Measurements from ENCODE around the gene SH3PXD2A. TPM values are rescaled to one million over a fixed set of nuclear protein-coding genes. Genes with fewer than 3 reads are reported as not detected.
"Not testable (repeated sequence)": the region's sequence is repeated elsewhere in the genome, so short reads cannot be mapped to it uniquely, and the experiment has no call there.

The SH3PXD2A gene
- total RNA-seq, 1 donor from 2014 or later, result 67.3 TPM

DNA sequence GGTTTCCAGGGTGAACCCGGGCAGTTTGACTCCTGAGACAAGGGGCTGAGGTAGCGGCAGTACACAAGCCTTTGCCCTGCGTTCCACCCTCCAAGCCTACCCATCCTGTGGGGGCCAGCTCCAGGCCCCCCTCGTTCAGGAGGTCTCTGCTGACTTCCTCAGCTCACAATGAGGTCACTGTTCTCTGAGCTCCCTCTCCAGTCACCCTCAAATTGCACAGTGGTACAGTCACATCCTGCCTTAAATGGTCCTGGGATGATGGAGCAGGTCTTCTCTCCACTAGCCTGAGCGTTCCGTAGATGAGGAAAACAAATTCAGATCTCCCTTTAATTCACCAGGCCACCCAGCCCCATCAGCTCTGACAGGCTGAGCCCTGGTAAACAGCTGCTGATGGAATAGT lies 90.2 kb downstream of the SH3PXD2A start:
- no peak for DNase-seq

DNA sequence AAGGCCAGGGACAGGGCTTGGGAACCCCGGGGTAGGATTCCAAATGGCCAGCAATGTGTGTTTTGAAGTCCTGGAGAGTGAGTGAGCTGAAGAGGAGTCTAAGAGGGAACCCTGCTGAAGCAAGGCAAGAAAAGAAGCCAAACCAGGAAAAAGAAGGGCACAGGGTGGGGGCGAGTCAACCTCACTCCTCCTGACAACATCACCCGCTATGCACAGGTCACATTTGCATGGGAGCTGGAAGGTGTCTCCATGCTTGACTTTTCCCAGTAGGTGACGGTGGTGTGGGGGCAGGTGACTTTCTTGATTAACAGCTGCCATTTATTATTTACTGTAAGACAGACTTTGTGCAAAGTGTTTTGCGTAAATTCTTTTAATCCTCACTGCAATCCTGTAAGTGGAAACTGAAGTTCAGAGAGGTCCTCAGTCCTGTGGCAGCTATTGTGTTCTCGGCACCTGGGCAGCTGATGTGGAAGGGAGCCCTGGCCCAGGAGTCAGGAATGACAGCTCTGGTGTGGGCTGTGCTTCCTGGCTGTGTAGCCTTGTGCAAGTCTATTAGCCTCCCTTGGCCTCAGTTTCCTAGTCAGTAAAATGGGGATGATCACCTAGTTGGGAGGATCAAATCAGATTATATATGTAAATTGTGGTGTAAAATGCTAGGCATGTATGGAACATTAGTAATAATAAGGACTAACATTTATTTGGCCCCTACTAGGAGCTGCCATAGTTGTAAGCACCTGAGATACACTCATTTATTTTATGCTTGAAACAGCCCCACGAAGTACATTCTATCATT lies 90.9 kb downstream of the SH3PXD2A start:
- DNase-seq, result no peak

DNA sequence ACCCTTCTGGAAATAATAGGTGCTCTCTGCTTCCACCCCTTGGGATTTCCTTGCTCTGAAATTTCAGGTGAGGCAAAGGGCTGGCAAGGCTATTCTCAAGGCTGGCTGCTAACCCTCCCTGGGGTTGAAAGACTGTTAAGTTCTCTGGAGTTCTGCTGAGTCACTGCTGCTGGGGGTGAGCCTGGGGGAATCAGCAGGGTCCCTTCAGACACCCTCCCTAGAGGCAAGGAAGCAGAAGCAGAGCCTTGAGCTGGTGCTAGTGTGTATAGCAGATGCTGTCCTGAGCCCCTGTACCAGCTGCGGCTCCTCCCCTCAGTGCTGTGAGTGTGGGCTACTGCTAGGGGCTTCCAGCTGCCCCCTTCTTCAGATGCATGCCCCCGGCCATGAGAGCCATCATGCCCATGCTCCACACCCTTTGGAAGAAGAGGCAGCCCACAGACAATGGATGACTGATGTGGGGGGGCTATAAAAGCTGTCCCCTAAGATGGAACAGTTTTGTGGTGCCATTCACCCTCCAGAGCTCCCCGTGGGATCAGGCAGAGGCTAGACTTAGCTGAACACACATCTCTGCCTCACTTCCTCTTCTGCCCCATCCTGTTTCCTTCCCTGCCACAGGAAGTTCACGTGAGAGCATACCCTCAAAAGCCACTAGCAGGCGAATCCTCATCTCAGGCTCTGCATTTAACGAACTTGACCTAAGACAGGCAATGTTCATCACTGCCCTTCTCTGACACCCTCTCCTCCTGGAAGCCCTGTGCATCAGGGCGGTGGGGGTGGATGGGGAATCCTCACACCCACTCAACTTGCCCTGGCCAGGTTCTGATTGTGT lies 91.8 kb downstream of the SH3PXD2A start:
- DNase-seq, result no peak

DNA sequence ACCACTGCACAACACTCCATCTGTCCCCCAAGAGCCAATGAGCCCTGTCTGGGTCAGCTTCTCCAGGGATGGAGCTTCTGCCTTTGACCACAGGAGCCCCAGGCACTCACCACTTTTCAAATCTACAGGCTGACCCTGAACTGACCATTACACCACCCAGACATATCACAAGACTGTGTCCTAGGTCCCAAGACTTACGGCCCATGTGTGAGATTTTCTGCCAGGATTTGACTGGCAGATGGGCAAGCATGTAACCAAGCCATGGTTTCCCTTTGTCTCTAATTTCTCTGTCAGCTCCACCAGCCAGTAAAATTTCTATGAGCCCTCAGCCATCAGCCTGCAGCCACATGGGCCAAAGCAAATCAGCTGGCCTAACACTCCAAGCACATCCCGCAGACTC lies 92.5 kb downstream of the SH3PXD2A start:
- no peak for DNase-seq

DNA sequence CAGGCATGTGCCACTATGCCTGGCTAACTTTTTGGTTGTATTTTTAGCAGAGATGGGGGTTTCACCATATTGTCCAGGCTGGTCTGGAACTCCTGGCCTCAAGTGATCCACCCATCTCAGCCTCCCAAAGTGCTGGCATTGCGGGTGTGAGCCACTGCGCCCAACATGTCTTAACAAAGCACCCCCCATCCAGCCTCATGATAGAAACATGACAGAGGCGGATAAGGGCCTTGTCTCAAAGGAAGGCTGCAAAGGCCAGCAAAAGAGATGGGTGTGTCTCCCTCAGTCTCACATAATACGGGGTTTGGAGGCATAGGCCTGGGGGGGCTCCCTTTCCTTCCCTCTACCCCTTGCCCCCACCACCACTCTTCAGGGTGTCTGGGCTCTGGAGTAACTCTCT lies 93.2 kb downstream of the SH3PXD2A start:
- DNase-seq, result no peak

DNA sequence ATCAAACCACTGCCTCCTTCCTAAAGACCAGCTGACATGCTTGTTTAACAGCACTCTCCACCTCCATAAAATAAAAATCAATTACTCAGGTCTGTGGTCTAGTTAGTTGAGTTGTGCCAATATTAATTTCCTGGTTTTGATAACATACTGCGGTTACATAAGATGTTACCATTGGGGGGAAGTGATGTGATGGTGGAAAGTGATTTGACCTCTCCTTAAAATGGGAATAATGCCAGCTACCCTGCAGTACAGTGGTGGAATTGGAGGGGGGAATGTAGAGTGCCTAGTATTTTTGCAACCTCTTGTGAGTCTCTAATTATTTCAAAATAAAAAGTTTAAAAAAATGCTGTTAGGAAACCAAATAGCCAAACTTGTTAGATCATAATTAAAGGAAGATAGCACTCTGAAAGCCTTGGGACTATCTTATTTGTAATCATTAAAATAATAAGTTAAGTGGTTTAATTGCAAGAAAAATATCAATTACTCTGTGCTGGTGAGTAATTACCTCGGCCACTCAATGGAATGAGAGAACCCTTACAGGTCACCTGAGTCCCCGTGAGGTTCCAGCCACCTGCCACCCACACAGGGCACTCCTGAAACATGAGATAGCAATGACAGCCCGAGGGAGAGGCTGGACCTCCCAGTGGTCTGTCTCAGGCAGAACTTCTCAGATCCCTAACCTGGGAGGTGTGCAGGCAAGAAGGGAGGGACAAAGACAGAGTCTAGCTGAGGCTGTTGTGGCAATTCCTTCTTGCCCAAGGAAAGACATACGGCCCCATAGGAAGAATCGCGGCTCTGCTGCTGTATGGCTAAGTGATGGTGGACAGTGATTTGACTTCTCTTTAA lies 94.1 kb downstream of the SH3PXD2A start:
- no peak for DNase-seq

DNA sequence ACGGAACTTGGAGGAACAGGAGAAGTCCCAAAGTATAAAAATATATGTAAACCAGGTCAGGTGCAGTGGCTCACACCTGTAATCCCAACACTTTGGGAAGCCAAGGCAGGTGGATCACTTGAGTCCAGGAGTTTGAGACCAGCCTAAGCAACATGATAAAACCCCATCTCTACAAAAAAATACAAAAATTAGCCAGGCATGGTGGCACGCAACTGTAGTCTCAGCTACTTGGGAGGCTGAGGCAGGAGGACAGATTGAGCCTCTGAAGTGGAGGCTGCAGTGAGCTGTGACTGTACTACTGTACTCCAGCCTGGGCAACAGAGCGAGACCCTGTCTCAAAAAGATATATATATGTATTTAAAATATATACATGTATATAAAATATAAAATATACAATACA lies 95.1 kb downstream of the SH3PXD2A start:
- DNase-seq, result not testable (repeated sequence)

DNA sequence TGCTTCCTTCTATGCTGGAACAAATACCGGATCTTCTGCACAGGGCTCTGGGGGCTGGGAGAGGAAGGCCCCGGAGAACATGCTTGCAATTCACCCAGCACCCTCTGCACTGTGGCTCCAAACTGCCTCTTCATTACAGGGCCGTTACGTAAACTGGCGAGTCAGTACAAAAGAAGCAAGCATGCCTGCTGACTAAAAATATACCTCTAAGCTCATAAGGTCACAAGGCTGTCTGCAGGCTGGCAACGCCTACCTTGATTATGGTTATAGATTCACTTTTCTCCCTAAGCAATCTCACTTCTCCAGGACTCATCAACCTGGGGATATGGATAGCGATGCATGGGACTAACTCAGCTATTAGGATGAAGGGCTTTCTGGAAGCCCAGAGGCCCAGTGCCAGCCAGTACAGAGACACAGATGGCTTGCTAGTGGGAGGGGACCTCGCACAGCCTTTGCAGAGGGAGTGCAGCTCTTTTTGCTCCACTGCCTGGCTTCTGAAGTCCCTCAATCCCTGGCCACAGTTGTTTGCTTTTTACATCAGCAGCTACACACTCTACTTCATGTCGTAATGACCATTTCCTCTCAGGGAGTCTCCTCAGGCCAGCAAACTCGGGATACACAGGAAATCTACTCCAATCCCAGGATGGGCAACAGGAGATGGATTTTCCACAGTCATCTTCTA lies 96.1 kb downstream of the SH3PXD2A start:
- DNase-seq, result peak; percentile 62

DNA sequence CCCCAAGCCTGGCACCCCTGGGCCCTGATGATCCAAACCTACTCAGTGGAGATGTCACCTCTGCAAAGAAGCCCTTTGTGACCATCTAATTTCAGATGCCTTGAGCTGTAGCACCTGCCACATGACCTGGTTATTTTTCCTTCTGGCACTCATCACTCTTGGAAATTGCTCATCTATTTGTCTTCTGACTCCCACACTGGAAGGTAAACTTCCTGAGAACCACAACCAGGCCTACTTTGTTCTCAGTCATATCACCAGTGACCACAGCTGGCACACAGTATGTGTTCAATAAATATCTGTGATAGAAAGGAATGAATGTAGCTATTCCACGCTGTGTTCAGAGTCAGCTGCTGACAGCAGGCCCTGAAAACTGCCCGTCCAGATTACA lies 97.1 kb downstream of the SH3PXD2A start:
- DNase-seq, result no peak

DNA sequence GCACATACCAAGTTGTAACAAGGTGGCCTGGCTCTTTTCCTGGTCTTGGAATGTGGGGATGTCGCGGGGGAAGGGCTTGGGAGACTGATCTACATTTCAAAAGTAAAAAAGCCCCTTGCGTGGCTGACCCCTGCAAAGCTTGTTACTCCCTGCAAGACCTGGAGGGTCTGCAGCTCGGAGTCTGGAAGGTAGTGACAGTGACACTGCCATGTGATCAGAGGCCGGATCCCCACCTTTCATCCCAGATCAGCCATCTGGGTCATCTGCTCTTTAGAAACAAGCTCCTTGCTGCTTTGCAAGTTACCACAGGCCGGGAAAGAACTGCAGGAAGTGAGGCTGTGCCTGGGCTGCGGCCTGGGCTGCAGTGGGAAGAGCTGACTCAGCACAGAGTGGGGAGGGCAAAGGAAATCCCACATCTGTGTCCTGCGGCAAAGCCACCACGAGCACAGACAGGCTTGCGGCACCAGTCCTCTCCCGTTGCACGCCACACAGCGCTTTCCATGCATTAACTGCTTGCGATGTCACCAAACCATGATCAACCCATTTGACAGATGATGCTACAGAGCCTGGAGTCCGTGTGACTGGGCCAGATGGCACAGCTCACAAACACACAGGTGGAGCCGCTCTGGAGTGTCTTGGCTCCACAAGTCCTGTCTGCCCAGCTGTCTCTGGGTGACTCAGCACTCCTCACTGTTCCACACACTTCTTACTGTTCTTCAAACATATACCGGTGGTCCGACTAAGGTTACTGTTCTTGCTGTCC lies 97.7 kb downstream of the SH3PXD2A start:
- DNase-seq, result peak; percentile 55

DNA sequence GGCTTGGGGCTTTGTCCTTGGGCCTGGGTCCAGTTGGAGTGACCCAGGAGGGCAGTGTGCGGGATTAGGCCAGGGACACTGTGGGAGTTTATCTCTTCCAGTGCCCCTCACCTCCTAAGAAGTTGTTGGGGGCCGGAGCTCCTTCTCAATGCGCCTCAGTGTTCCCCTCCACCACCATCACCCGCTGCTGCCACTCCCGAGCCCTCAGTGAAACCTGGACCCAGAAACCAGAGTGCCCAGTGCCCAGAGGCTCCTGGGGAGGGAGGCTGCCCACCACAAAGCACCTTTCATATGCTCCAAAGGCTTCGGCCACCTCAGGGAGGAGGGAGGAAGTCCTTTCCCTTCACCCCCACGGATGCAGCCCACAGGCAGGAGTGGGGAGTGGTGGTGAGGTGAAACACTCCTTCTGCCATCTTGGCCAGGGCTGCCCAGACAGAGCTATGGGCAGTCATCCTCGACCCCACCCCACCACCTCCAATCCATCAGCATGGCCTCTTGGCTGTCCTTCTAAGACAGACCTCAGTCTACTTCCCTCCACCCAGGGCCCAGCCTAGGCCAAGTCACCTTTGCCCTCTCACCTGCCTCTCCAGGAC lies 99.0 kb downstream of the SH3PXD2A start:
- DNase-seq, result no peak

DNA sequence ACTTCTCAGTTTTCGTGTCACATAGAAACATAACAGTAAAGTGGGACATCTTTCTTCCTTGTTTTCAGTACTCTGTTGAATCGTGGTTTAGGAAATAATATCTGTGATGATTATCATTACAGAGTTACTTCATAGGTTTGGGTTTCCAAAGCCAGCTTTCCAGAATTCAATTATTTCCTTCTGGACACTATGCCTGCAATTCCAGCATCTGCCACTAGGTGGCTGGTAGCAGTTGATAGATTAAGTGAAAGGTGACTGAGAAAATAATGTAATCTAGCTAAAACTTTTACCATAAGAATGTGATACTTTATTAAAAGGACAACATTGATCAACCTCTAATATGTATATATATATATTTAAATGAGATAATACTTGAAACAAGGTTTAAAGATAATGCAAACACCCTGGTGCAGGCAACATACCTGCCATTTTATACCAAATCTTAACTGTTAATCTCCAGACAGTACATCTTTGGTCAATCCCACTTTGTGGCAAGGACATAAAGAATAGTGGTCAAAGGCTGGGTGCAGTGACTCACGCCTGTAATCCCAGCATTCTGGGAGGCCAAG lies 102.6 kb downstream of the SH3PXD2A start:
- DNase-seq, result no peak

DNA sequence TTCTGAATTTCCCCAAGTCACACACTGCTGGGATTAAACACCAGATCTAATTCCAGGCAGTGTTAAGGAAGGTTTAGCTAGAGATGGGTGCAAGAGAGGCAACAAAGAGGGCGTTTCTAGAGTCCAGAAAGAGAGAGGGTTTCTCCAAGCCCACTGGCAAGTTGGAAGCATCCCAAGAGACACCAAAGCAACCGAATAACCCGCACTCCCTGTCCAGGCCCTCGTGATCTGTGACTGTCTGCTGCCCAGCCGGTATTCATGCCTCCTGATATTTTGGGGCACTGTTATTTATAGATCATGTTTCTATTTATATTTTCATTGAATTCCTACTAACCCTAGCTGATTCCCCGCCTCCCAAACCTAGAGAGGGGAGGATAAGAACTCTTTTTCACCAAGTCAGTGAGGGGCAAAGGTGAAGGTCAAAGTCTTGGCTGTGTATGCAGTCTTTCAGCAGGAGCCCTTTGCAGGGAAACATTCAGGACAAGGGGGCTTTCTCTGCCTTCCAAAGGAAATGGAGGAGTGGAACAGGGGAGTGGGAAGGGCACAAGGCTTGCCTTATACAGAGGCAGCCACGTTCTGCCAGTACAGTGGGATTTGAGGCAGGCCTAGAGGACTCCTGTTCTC lies 103.6 kb downstream of the SH3PXD2A start:
- DNase-seq, result peak; percentile 53

DNA sequence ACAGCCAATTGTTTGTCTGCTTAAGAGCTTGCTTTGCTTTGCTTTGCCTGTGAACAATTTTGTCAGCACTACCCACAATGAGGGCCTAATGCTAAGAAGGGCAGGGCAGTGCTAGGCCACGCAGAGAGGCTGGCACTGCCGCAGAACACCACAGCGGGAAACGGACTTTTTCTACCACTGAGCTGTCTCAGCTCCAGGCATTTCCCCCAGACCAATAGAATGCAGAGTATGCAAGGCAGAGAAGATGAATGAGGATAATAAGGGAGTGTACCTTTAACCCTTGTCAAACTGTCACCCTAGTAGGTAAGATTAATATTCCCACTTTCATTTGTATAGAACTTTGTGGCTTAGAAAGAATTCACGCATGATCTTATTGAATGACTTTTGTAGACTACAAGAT lies 104.5 kb downstream of the SH3PXD2A start:
- DNase-seq, result no peak

DNA sequence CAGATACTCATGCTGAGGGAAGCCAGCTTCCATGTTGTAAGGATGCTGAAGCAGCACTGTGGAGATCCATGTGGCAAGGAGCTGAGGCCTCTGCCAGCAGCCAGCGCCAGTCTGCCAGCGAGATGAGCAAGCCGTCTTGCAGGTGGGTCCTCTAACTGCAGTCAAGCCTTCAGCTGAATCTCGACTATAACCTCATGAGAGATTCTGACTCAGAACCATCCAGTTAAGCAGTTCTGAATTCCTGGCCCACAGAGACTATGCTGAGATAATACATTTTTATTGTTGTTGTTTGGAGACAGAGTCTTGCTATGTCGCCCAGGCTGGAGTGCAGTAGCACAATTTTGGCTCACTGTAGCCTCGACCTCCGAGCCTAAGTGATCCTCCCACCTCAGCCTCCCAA lies 105.6 kb downstream of the SH3PXD2A start:
- no peak for DNase-seq

DNA sequence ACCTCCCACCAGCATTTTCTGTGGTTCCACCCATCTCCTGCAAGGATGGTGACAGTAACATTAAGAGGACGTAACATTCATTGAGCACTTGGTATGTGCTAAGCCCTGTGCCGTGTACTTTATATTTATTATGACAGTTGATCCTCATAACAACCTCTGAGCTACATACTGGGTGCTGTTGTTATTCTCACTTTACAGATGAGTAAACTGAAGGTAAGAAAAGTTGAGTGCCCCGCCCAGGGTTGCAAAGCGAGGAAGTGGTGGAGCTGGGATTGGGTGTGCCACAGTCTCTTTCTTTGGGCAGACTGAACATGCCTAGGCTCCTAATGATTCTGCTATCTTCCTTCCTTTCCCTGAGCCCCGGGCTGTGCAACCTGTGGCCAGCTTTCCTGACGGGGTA lies 107.4 kb downstream of the SH3PXD2A start:
- no peak for DNase-seq

DNA sequence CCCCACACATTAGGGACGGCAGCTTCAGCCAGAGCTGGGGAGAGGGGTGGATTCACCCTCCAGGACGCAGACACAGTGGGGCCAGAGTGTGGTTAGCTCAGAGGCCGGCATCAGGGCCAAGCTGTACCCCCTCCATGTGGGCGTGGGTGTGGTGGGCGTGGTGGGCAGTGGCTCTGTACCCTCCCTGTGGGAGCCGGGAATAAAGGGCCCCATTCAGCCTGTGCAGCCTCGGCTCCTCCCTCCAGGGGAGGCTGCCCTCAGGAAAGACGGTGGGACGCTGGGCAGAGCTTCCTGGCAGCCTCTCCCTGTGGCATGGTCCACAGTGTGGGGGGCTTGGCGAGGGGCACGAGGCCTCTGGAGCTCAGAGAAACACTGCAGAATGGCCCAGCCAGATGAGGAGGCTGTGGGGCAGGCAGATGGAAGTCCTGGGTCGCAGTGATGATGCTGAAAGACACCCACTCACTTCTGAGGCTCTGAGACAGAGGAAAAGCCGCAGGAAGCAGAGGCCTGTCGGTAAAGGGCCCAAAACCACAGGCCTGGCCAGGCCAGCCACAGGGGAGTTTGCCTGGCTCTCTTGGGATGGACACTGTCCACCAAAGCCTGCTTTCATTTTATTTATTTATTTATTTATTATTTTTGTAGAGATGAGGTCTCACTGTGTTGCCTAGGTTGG lies 108.0 kb downstream of the SH3PXD2A start:
- peak; percentile 40 for DNase-seq

DNA sequence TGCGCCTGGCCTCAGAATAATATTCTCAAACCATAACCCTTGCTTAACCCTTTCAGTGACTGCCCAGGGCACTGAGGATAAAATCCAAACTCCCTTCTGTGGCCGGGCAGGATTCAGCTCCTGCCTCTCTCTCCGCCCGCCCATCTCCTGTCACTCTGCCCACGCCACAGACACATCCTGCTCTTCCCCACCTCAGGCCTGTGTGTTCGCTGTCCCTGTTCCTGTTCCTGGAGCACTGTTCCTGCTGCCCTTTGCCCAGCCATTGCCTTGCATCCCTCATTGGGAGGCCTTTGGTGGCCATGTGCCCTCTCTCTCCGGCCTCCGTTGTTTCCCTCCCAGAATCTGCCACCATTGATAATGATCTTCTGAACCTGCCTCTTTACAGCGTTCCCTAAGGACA lies 108.8 kb downstream of the SH3PXD2A start:
- no peak for DNase-seq
